K562 (cell line): ENCODE measurements around the gene TTLL11. TPM values are rescaled to one million over a fixed set of nuclear protein-coding genes. Genes with fewer than 3 reads are reported as not detected.

Experiments
- ATAC-seq: fragments of 200-7000 bp; cut with Tn5 transposase; 3 replicates; pipeline ENCODE4 v1.9.1; 2020; ENCODE audit warnings: moderate library complexity
- BruUV-seq: library from RNA; stranded (reverse); fragments of 400-500 nt; replicated peaks from 2 replicates; lab custom pipeline; 2021; lab: Mats Ljungman, UMichigan
- CTCF ChIA-PET: fragments of 300-600 bp; formaldehyde crosslinking; extraction: SDS; loops from one replicate; lab custom pipeline; 2021; ENCODE audit warnings: low intra/inter-chr PET ratio; lab: Yijun Ruan, JAX
- POLR2A ChIA-PET: fragments of 300-600, 350-650 bp; sonication (Branson Sonifier 250); formaldehyde crosslinking; extraction: SDS; loops from one replicate; lab custom pipeline; 2021; ENCODE audit warnings: antibody characterized with exemption, inconsistent platforms; lab: Yijun Ruan, JAX
- DNase-seq, 4 experiments: peaks; one replicate each; pipeline versions ENCODE4 v3.0.0 to v3.0.0-alpha.2; 2011 to 2018; ENCODE audit warnings: low spot score in 3 of 4, mixed read lengths in 3 of 4; ENCODE audit errors: extremely low read depth in 1 of 4
- FAIRE-seq: peaks from 2 replicates; lab custom pipeline; 2011; peaks lifted over from hg19 to GRCh38; lab: Jason Lieb, UNC
- H2AFZ ChIP-seq: 2 replicates; pipeline ENCODE4 v1.6.0; 2011; ENCODE audit warnings: low read depth, low read length, control low read depth, inconsistent platforms
- H3K27ac ChIP-seq: fragments of 200-600 bp; 3 replicates; pipeline ENCODE4 v1.8.0; 2011; ENCODE audit warnings: low read depth, mild to moderate bottlenecking, control low read depth, inconsistent platforms, low read length, moderate library complexity, mixed read lengths; ENCODE audit errors: extremely low read depth
- H3K27me3 ChIP-seq, 2 experiments: fragments of 300-600 bp in 1 of 2; 2 replicates in 1 of 2; 3 replicates in 1 of 2; pipeline versions ENCODE4 v1.6.0 to v1.8.0; 2011; ENCODE audit warnings: inconsistent platforms in 2 of 2, low read length in 2 of 2, mild to moderate bottlenecking in 1 of 2, mixed read lengths in 1 of 2, moderate library complexity in 1 of 2; ENCODE audit not compliant: control insufficient read depth in 2 of 2, insufficient read depth in 2 of 2
- H3K36me3 ChIP-seq: fragments of 300-600 bp; 3 replicates; pipeline ENCODE4 v1.8.0; 2011; ENCODE audit warnings: mild to moderate bottlenecking, low read length, inconsistent platforms; ENCODE audit not compliant: control insufficient read depth, insufficient read depth
- H3K4me1 ChIP-seq, 2 experiments: fragments of 200-600 bp in 1 of 2; replicated peaks in 1 of 2; 2 replicates in 1 of 2; 3 replicates in 1 of 2; pipeline versions ENCODE4 v1.5.1 to v1.8.0; 2011; ENCODE audit warnings: inconsistent platforms in 2 of 2, low read length in 2 of 2, mild to moderate bottlenecking in 1 of 2, mixed read lengths in 1 of 2, moderate library complexity in 1 of 2; ENCODE audit not compliant: control insufficient read depth in 2 of 2, insufficient read depth in 2 of 2
- H3K4me2 ChIP-seq: 2 replicates; pipeline ENCODE4 v1.6.1; 2011; ENCODE audit warnings: low read length, control low read depth, inconsistent platforms, mixed read lengths; ENCODE audit not compliant: insufficient read depth
- H3K4me3 ChIP-seq: fragments of 200-600 bp; sonication (generic), shearing (Covaris generic); 2 replicates; pipeline ENCODE4 v1.5.1; 2016; ENCODE audit warnings: control low read depth, inconsistent platforms
- H3K79me2 ChIP-seq: fragments of 200-600 bp; 3 replicates; pipeline ENCODE4 v1.8.0; 2011; ENCODE audit warnings: low read length, inconsistent platforms; ENCODE audit not compliant: control insufficient read depth, insufficient read depth
- H3K9ac ChIP-seq, 2 experiments: 2 replicates each; pipeline versions ENCODE4 v1.6.0 to v1.6.1; 2011; ENCODE audit warnings: low read depth in 2 of 2, low read length in 2 of 2, control low read depth in 1 of 2, inconsistent platforms in 1 of 2, mild to moderate bottlenecking in 1 of 2, mixed read lengths in 1 of 2; ENCODE audit not compliant: insufficient read depth in 1 of 2
- H3K9me1 ChIP-seq: one replicate; pipeline ENCODE4 v1.6.0; 2011; ENCODE audit warnings: inconsistent platforms, mild to moderate bottlenecking, low read length, moderate library complexity; ENCODE audit not compliant: control insufficient read depth, insufficient read depth
- H3K9me3 ChIP-seq: replicated peaks from 2 replicates; pipeline ENCODE4 v1.5.1; 2011; ENCODE audit warnings: low read depth, low read length, inconsistent platforms; ENCODE audit not compliant: control insufficient read depth, insufficient read depth
- H4K20me1 ChIP-seq: replicated peaks from 2 replicates; pipeline ENCODE4 v1.6.1; 2011; ENCODE audit warnings: low read length, inconsistent platforms, mixed read lengths; ENCODE audit not compliant: control insufficient read depth, insufficient read depth
- HDAC1 ChIP-seq, 2 experiments: fragments of 450-650 bp; IDR thresholded peaks; 2 replicates each; pipeline ENCODE4 v1.6.1; 2016 to 2017; ENCODE audit warnings: inconsistent platforms in 1 of 2, mild to moderate bottlenecking in 1 of 2, moderate library complexity in 1 of 2
- NEUROD1 ChIP-seq: fragments of 150-350 bp; IDR thresholded peaks from 2 replicates; pipeline ENCODE4 v1.6.1; 2014; ENCODE audit warnings: borderline replicate concordance, low read length, low read depth; ENCODE audit not compliant: partially characterized antibody
- RBM15 ChIP-seq: fragments of 200-400 bp; formaldehyde crosslinking; IDR thresholded peaks from 2 replicates; pipeline ENCODE4 v1.6.1; 2018; ENCODE audit warnings: mild to moderate bottlenecking, low read length, moderate library complexity; ENCODE audit not compliant: insufficient read depth
- WGBS: fragments of 100-300 bp; shearing (Covaris generic); methylation state at CpG from one replicate; pipeline ENCODE4 v1.1.6; 2016; ENCODE audit warnings: low coverage, mixed read lengths; ENCODE audit not compliant: insufficient coverage; ENCODE audit errors: missing lambda C conversion rate; 5-methylcytosine and 5-hydroxymethylcytosine counted together
- in situ Hi-C: fragments of 300-500 bp; cut with MboI; formaldehyde crosslinking; loops from 4 replicates; pipeline ENCODE4 v1.15.0; 2018; ENCODE audit warnings: inconsistent platforms, mixed read lengths
- intact Hi-C: fragments of 100-400 bp; cut with micrococcal nuclease; formaldehyde crosslinking; loops from 2 replicates; pipeline ENCODE4 v1.14.2; 2022
- polyA plus RNA-seq, 8 experiments: library from polyadenylated mRNA; depleted of rRNA in 4 of 8; stranded (reverse) in 5 of 8; unstranded in 3 of 8; fragments of >200 nt; fragmentation: Nextera tagmentation in 2 of 8; fragmentation: Illumina TruSeq in 1 of 8; extraction: Ambion mirVana in 2 of 8; extraction: Trizol in 1 of 8; gene quantifications; 2 replicates each; pipeline versions ENCODE4 v1.2.1 to v1.2.3, GENCODE V29; 2011 to 2014; ENCODE audit warnings: inconsistent platforms in 1 of 8, missing spikeins in 1 of 8
- total RNA-seq, 7 experiments: library from RNA; depleted of rRNA in 6 of 7; stranded (reverse); fragments of >200 nt in 6 of 7; fragmentation: Illumina TruSeq in 2 of 7; extraction: Trizol in 2 of 7; gene quantifications; 2 replicates each; pipeline versions ENCODE4 v1.2.1 to v1.2.3, GENCODE V29; 2011 to 2021; ENCODE audit warnings: low replicate concordance in 1 of 7
- TF ChIP-seq, protein P1 (sequence below): sonication (generic); formaldehyde crosslinking; IDR thresholded peaks from 2 replicates; pipeline ENCODE4 v1.8.1; 2023; ENCODE audit warnings: mild to moderate bottlenecking, missing genetic modification reagents

Gene TTLL11
- total and polyA plus RNA-seq, 9 of the 15 experiments (the other 6 are each of a cell fraction or from before 2014, with no cell fraction given) = 0.83 to 4.4 (median 2.7) TPM

DNA sequence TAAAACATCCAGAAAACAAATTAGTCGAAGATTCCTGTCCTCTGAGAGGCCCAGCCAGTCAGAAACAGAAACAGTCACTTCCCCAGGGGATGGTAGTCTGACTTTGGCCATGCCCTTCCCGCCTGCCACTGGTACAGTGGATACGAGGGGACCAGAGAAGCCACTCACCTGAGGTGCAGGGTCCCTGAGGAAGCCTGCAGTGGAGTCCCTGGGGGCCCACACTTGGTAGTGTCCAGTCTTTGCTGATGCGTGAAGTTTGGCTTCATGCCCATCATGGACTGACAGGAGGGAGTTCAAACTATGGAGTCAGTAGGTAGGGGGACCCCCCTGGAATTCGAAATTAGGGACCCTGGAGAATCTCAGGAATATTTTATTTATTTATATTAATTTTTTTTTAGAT is 294.2 kb downstream of the TTLL11 start:
- DNase-seq (no peak), ATAC-seq (no peak), FAIRE-seq (no peak)
- Histone ChIP-seq H3K4me1 (no peaks in the 10 kb centered on the region), H3K79me2 (no peaks in the 10 kb centered on the region), H3K36me3 (no peaks in the 10 kb centered on the region), H3K9me1 (no peaks in the 10 kb centered on the region), H4K20me1 (no peaks in the 10 kb centered on the region), H3K9me3 (no peaks in the 10 kb centered on the region), H2AFZ (no peak overlapping the region), H3K27ac (no peak overlapping the region), H3K4me2 (no peak overlapping the region), H3K27me3 (peaks cover 12% of the 10 kb centered on the region in 2 experiments; a peak in 4 of 5 replicates), H3K4me3 (no peak overlapping the region), H3K9ac (no peak overlapping the region)
- in situ Hi-C loops = no loop called here
- BruUV-seq = no TSS peak
- WGBS = 0% methylated on average over 5 of the region's 5 CpGs
- ChIA-PET POLR2A (no interaction called here), CTCF (no interaction called here)
- intact Hi-C loops = no loop called here
- no peak for TF ChIP-seq RBM15
- TF ChIP-seq NEUROD1 = no peak
- TF ChIP-seq, protein P1, sequence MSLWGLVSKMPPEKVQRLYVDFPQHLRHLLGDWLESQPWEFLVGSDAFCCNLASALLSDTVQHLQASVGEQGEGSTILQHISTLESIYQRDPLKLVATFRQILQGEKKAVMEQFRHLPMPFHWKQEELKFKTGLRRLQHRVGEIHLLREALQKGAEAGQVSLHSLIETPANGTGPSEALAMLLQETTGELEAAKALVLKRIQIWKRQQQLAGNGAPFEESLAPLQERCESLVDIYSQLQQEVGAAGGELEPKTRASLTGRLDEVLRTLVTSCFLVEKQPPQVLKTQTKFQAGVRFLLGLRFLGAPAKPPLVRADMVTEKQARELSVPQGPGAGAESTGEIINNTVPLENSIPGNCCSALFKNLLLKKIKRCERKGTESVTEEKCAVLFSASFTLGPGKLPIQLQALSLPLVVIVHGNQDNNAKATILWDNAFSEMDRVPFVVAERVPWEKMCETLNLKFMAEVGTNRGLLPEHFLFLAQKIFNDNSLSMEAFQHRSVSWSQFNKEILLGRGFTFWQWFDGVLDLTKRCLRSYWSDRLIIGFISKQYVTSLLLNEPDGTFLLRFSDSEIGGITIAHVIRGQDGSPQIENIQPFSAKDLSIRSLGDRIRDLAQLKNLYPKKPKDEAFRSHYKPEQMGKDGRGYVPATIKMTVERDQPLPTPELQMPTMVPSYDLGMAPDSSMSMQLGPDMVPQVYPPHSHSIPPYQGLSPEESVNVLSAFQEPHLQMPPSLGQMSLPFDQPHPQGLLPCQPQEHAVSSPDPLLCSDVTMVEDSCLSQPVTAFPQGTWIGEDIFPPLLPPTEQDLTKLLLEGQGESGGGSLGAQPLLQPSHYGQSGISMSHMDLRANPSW (CRISPR knock-in tag) = no peak
- no peak for TF ChIP-seq HDAC1 (IDR thresholded peaks at IDR 0.05)
